ENCODE measurements around the gene TRIOBP. TPM values are rescaled to one million over a fixed set of nuclear protein-coding genes. Genes with fewer than 3 reads are reported as not detected.

TRIOBP gene
- total RNA-seq, 1 donor from 2014 or later, result 15.7 TPM

DNA sequence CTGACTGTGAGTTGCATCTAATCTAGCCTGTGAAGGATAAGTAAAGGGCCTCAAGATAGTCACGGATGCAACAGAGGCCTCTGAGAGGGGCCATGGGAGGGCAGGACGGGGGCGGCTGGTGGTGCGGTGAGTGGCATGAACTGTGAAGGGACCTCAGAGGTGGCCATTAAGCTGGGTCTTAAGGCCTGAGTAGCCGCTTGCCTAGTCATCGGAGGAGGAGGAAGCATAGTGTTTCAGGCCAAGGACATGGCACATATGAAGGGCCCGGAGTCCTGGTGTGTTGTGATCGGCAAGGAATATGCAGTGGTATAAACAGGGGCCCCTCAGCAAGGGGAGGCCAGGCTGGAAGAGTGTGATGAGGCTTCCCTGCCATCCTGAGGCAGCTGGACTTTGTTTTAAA is 51.8 kb downstream of the TRIOBP start:
- ATAC-seq (no peak), DNase-seq (ENCODE audit: low spot score) (no peak)

DNA sequence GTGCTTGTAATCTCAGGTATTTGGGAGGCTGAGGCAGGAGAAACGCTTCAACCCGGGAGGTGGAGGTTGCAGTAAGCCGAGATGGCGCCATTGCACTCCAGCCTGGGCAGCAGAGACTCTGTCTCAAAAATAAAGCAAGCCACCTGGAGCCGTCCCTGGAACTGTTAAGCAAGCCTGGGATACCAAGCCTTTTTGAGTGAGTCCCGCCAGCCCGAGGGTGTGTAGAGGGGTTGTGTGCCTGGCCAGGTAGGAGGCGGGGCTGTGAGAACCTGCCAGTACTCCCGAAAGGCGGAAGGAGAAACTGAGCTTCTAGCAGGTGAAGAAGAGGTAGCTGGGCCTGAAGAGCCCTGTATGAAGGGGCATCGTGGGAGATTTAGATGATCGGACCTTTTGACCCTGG is 52.4 kb downstream of the TRIOBP start:
- DNase-seq (ENCODE audit: low spot score), result no peak
- no peak for ATAC-seq

DNA sequence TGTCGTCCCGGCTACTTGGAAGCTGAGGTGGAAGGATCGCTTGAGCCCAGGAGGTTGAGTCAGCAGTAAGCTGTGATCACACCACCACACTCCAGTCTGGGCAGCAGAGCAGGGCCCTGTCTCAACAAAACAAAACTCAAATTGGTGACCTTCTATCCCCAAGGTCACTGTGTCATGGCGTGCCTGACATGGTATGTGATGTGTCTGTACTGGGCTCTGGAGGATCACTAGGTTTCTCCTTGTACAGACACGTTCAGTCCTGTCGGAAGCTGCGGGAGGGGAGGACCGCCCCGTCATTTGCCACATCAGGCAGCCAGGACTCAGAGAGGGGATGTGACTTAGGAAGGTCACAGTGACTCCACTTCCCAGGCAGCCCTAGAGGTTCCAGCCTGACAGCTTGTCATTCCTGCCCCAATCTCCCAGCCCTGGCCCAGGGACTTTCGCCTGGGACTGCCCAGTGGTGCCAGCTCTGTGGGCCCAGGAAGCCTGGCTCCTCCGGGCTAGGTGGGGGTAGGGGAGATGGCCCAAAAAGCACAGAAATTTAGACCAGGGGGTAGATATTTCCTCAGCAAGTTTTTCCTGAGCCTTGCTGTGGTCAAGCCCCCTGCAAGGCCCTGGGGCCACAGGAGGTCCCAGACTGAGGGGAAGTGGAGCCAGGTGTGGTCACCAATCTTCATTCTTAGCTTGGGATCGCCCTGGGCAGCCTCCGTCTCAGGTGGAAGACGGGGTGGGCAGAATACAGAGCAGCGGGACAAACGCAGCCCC is 53.2 kb downstream of the TRIOBP start:
- ATAC-seq (no peak), DNase-seq (ENCODE audit: low spot score) (no peak)

DNA sequence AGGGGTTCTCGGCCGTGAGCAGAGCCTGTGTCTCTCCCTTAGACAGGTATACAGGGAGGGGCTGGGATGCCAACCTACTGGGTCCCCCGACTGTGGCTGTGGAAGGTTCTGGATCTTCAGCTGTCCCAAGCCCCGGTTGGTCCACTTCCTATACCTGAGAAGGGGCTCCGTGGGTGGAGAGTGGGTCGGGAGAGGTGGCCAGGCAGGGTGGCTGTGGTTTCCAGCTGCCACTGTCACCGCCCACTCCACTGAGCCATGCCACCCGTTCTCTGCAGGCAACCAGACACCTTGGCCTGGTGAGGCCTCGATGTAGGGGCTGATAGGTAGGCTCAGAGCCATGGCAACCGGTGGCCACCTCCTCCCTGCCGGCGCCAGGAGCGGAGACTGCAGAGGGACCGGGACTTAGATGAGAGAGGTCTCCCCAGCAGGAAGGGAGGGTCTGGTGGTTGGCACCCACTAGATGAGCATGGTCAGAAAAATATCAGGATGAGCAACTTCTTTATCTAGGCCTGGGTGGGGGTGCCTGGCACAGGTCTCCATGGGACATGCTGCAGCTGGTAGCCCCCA is 53.8 kb downstream of the TRIOBP start:
- no peak for DNase-seq (ENCODE audit: low spot score)
- ATAC-seq, result no peak

DNA sequence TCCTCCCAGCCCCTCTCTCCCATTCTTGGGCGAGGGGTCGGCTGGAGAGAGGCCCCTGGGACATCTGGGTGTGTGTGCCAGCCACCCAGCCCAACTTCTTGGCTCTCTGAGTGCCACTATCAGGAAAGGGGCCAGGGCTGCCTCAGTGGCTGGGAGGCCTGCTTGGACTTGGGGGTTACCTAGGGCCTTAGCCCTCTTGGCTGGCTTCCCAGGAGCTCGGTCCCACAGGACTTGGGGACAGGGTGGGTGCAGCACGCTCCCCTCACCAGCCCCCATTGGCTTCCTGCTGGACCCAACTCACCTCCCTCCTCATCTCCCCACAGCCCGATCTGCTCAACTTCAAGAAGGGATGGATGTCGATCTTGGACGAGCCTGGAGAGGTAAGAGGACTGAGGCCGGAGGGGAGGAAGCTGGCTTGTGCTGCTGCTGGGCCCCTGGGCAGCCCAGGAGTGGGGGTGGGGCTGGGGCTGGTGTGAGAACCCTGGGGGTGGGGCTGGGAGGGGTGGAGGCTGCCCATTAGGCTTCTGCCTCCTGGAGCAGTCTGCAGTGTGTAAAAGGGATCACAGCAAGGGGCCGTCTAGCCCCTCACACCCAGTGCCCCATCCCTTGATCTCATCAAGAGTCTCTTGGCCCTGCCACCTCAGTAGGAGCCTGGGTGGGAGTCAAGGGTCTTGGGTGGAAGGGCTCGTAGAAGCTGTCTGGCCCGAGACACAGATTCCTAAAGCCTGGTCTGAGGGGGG is 54.8 kb downstream of the TRIOBP start:
- no peak for DNase-seq (ENCODE audit: low spot score)
- no peak for ATAC-seq

DNA sequence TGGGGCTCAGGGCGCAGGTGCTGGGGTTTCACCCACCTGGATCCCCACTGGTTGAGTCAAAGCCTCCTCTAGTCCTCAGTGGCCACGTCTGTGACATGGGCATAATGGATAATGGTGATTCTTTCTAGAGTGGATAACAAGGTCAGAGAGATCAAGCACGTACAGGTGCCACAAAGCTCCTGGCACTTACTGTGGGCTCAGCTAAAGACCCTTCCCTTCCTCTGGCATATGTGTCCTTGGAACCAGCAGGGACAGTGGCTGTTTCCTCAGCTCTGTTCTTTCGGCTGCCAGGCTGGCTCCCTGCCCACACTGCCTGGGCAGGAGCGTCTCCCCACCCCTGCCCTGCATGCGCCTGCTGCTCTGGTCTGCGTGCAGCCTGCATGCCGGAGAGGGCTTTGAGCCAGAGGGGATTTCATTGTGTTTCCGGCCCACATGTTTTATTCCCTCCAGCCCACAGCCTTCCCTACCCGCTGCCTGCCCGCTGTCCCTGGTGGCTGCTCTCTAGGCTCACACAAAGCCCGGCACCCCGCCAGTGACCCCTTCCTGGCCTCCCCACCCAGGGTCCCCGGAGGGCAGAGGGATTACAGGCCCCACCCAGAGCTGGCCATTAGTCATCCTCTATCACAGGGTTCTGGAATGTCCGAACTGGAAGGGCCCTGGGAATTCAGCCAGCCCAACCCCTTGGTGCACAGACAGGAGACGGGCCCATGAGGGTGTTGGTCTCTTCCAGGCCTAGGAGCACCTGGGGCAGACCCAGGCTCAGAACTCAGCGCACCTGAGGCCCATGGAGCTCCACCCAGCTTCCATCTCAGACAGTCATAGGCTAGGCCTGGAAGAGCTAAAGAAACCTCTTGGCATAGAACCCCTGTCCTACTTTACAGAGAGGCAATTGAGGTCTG is 55.6 kb downstream of the TRIOBP start:
- DNase-seq (ENCODE audit: low spot score) (peak; percentile 92), ATAC-seq (peak; percentile 79)

DNA sequence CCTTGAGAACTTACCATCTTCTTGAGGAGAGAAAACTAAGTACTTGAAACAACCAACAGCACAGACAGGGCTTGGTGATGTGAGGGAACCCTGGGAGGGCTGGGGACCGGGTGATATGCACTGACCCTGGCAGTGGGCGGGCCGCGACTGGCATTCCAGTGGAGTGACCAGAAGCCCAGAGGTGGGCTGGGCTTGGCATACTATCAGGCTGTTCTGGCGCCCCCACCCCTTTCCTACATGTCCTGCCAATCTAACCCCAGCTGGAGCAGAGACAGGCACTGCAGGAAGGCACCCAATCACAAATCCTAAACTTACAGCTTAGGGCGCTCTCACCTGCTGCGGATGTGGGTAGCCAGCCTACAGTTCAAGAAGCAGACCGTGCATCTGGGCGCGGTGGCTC is 56.9 kb downstream of the TRIOBP start:
- DNase-seq (ENCODE audit: low spot score), result no peak

DNA sequence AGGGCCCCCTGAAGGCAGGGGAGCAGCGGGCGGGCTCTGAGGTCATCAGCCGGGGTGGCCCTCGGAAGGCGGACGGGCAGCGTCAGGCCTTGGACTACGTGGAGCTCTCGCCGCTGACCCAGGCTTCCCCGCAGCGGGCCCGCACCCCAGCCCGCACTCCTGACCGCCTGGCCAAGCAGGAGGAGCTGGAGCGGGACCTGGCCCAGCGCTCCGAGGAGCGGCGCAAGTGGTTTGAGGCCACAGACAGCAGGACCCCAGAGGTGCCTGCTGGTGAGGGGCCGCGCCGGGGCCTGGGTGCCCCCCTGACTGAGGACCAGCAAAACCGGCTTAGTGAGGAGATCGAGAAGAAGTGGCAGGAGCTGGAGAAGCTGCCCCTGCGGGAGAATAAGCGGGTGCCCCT is 60.8 kb downstream of the TRIOBP start:
- no peak for DNase-seq (ENCODE audit: low spot score)
- ATAC-seq, result no peak

More for the DNA sequence above, 56.9 kb downstream of the TRIOBP start:
- ATAC-seq, result no peak

DNA sequence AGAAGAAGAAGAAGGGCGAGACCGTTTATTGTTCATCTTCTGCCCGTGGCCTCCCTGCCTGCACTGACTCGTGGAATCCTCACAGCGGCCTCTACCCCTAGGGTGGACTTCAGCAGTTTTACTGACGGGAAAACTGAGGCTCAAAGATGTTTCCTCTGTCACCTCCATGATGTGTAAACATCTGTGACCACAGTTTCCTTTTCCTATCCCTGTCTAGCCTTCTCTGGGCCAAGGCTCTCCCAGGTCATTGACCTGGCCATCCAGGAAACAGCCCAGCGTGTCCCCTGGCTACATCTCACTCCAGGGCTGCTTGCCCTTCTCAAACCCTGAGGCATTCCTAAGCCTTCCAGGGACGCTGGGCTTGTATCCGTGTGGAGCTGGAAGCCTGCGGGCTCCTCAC is 61.8 kb downstream of the TRIOBP start:
- peak; percentile 85 for ATAC-seq
- DNase-seq (ENCODE audit: low spot score), result peak; percentile 70

DNA sequence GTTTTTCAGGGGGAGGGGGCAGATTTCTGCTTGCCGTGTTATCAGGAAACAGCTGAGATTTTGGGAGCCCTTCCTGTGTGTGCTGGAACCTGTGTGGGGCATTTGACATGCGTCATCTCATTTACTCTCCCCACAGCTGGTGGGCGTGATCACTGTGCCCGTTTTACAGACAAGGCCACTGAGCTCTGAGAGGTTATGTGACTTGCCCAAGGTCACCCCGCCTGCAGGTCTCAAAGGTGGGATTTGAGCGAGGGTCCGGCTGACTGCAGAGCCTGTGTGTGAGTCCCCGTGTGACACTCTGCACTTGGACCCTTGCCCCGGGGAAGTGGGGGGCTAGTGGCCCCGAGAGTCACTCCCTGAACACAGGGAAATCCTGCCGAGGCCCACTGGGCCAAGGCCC is 62.4 kb downstream of the TRIOBP start:
- no peak for ATAC-seq
- DNase-seq (ENCODE audit: low spot score), result no peak

DNA sequence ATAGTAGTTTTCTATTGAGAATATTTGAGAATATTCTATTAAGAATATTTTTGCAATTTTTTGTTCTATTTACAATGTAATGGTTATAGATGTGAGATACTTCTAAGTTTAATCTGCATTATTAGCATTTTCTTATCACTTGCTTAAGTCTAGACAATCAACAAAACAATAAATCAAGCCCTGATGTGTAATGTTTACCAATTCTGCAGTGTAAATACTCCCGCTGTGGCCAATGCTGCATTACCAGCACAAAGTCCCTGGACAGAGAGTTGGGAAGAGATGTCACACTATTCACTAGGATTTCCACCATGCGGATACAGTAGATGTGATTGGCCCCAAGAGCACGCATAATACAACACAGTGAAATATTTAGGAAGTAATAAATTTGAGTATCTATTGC is 63.3 kb downstream of the TRIOBP start:
- DNase-seq (ENCODE audit: low spot score), result no peak
- peak; percentile 80 for ATAC-seq

DNA sequence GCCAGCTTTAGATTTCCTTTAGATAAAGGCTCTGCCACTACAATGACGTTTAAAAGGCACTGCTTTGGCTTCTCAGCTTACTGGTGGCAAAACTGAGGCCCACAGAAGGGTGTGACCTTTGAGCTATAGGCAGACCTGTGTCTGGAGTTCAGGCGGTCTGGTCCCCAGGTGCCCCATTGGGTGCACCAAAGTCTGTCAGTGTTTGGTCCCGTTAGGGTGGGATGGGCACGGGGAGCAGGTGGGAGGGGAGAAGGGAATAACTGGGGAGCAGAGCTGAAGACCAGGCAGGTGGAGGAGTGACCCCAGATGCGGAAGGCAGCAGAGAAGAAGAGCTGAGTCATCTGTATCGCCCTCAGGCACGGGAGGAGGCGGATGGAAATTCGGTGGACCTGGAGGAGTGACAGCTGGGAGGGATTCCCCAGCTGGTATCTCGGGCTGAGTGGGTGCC is 65.6 kb downstream of the TRIOBP start:
- ATAC-seq (no peak), DNase-seq (ENCODE audit: low spot score) (no peak)

DNA sequence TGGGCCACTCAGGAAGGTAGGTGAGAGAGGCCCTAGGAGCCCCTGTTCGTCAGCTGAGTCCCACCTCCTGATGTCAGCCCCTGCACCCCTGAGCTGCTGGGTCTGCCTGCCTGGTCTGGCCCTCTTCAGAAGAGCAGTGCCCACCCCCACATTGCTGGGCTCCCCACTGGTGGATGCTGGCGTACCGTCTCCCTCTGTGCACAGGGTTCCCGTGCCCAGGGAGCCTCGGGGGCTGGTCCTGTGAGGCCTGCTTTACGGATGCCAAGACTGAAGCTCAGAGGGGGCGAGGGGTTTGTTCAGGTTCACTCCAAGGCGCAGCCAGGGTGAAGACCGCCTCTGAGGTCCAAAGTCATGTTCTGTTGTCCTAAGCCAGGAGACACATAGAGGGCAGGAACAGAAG is 66.2 kb downstream of the TRIOBP start:
- ATAC-seq (no peak), DNase-seq (ENCODE audit: low spot score) (no peak)

DNA sequence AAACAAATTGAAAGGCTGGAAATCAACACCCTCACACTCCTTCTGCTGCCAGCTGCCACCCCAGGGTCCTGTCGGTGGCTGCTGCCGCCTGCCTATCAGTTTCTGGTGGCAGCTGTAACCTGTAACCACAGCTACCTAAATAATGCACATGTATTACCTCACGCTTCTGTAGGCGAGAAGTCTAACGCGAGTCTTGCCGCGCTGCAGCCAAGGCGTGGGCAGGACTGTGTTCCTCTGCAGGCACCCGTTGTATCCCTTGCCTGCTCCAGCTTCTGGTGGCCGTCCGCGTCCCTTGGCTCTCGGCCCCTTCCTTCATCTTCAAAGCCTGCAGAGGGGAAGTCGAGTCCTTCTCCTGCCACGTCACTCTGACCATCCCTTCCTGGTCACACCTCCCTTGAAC is 66.8 kb downstream of the TRIOBP start:
- no peak for ATAC-seq
- no peak for DNase-seq (ENCODE audit: low spot score)

DNA sequence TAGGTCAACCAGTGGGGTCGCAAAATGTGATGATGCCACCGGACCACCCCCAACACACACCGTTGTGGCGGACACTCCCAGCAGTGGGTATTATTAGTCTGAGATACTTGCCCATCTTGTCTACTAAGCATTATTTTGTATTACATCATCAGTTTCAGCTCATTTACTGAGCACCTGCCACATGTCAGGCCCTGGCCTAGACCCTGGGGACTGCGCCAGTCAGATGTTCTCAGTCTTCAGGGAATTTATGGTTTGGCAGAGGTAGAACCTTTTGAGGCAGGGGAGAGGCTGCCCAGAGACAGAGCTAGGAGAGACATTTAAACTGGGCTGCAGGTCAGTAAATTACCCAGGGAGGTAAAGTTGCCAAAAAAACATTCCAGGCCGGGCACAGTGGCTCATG is 67.8 kb downstream of the TRIOBP start:
- no peak for ATAC-seq

DNA sequence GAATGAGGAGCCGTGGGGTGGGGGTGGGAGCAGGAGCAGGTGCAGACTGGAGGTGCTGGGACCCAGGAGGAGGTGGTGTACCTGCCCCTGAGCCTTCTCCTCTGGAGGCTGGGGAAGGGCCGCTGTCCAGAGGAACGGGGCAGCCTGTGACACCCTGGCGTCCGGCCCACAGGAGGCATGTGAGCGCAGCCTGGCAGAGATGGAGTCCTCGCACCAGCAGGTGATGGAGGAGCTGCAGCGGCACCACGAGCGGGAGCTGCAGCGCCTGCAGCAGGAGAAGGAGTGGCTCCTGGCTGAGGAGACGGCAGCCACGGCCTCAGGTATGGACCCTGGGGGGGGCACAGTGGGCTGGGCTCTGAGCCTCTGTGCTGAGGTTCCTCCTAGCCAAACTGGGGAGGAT is 68.7 kb downstream of the TRIOBP start:
- DNase-seq (ENCODE audit: low spot score), result no peak

More for the DNA sequence above, 67.8 kb downstream of the TRIOBP start:
- no peak for DNase-seq (ENCODE audit: low spot score)

DNA sequence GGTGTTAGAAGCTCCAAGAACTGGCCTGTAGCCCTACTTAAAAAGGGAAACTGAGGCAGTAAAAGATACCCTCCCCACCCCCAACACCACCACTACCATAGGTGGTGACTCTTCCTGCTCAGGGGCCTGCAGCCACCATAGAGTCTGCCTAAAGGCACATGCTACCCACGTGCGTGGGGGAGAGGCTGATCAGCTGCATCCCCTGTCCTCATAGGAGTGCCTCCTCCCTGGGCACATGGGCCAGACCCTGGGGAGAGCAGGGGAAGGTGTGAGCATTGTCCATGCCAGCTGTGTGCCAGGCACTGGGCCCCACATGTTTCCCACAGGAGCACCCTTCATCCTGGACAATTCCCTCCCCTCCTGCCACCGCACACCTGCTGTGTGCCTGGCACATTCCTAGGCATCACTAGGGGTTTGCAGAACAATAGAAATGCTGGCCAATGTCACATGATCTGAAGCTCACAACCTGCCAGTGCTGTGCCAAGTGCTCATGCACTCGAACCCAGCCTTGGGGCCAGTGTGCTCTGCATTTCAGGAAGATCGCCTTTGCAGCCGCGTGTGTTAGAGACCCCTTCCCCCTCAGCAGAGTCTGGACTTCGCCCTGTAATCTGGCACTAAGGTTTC is 69.2 kb downstream of the TRIOBP start:
- DNase-seq (ENCODE audit: low spot score), result no peak
- ATAC-seq, result no peak

More for the DNA sequence above, 68.7 kb downstream of the TRIOBP start:
- ATAC-seq, result peak; percentile 70

DNA sequence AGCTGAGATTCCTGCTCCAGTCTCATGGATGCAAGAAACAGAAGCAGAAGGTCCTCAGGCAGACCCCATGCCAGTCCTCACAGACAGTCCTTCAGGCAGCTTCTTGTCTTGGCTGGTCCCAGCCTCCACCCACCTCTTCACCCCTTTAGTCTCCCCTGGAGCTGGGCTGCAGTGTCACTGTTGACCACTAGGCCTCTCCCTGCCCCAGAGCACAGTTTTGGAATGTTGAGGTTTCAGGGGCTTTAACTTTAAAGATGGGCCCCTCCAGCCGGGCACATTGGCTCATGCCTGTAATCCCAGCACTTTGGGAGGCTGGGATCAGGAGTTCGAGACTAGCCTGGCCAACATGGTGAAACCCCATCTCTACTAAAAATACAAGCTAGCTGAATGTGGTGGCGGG is 71.4 kb downstream of the TRIOBP start:
- ATAC-seq, result no peak
- DNase-seq (ENCODE audit: low spot score), result no peak

DNA sequence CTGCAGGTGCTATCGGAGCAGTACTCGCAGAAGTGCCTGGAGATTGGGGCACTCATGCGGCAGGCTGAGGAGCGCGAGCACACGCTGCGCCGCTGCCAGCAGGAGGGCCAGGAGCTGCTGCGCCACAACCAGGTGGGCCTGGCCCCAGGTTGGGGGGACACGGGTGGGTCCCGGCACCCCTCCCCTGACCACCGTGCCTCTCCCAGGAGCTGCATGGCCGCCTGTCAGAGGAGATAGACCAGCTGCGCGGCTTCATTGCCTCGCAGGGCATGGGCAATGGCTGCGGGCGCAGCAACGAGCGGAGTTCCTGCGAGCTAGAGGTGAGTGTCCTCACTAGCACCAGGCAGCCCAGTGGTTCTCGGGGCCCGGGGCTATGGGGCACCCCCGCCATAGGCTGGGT is 72.2 kb downstream of the TRIOBP start:
- DNase-seq (ENCODE audit: low spot score) (no peak), ATAC-seq (no peak)

DNA sequence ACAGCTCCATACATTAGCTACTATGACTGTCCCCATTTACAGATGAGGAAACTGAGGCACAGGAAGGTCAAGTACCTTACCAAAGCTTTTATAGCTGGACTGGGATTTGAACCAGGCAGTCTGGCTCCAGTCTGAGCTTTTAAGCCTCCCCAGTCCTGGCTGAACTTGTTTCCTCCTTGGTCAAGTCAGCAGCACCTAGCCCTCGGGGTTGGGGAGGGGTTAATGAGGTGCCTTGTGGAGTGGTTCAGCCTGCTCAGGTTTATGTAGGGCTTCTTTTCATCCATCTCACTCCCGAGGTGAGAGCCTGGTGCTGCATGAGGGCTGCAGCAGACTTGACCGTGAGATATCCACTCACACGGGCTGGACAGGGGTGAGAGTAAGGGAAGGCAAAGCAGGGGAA is 74.2 kb downstream of the TRIOBP start:
- ATAC-seq, result no peak

More for the DNA sequence above, 74.2 kb downstream of the TRIOBP start:
- no peak for DNase-seq (ENCODE audit: low spot score)
